Smooth muscle cell of the brain vasculature (primary cell): ENCODE data around the gene MYH16.
"Not testable (repeated sequence)": the region's sequence is repeated elsewhere in the genome, so short reads cannot be mapped to it uniquely, and the experiment has no call there.

ENCODE experiments used
- DNase-seq: peaks from one replicate; pipeline ENCODE4 v3.0.0-alpha.2; 2012; ENCODE audit warnings: low read depth, low spot score

MYH16 gene

DNA sequence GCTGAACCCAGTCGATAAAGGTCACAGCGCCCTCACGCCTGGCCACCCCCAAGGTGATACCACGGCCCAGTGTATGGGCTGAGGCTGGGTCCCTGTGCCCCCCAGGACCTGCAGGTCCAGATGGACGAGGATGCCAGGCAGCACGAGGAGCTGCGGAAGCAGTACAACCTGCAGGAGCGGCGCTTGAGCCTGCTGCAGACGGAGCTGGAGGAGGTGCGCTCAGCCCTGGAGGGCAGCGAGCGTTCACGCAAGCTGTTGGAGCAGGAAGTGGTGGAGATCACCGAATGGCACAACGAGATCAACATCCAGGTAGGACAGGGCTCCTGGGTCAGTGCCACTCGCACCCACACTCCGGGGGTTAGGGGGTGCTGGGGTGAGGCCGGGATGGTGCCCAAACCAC, 28.9 kb downstream of the MYH16 start:
- no peak for DNase-seq

DNA sequence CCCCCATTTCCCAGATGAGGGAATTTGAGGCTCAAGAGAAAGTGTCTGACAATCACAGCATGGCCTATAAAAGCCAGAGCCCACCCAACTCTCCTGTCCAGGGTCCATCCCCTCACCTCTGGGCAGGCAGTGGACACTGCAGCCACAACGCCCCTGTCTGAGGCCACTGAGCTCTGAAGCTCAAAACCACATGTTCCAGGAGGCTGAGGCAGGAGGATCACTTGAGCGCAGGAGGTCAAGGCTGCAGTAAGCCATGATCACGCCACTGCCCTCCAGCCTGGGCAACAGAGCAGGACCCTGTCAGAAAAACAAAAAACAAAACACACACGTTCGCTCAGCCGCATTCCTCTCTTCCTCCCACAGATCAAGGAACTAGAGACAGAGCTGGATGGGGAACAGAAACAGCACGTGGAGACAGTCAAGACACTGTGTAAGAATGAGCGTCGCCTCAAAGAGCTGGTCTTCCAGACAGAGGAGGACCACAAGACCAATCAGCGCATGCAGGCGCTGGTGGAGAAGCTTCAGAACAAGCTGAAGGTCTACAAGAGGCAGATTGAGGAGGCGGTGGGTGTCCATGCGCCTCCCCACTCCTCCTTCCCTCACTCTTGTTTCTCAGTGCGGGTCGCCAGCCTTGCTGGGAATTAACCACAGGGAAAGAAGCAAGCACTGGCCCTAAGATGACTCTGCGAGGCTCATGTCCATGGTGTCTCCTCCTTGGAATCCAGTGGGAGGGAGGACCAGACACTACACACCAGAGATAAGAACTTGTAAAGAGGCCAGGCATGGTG, 33.0 kb downstream of the MYH16 start:
- DNase-seq = no peak

DNA sequence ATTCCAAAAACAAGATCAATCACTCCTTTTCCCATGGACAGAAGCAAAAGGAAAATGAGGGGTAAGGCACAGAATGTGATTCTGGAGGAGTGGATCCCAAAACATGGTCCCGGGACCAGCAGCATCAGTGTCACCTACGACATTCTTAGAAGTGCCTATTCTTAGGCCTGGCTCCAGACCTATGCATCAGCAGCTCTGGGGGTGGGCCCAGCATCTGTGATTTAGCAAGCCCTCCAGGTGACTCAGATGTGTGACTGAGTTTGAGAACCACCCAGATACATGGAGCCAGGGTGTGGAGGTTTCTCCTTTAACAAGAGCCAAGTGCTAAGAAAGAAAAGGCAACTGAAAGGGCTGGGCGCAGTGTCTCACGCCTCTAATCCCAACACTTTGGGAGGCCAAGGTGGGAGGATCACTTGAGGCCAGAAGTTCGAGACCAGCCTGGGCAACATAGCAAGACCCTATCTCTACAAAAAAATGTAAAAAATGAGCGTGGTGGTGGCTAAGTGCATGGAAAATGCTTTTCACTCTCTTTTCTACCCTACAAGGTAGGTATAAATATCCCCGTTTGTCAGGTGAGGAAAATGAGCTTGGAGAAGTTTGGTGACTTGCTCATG, 35.9 kb downstream of the MYH16 start:
- no peak for DNase-seq

DNA sequence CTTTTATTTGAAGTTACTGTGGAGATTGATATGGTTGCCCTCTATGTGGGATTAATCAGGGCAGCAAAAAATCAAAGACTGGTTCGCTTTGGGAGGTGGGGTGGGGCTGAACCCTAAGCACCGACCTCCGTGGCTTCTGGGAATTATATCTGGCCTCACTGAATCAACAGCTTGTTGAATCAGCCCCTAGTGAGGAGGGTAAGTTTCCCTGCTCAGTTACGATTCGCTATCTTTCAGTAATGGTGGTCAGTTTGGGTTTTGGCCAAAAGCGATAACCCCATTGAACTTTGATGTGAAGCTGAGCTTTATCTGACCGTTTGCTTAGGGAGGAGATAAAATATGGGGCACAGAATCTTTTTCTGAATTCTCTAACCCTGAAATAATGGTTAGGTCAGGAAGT, 36.5 kb downstream of the MYH16 start:
- DNase-seq = no peak

- no peak for DNase-seq
Observed at GRCh38 chr7:99310004-99310403, 37.4 kb downstream of the MYH16 start.

DNA sequence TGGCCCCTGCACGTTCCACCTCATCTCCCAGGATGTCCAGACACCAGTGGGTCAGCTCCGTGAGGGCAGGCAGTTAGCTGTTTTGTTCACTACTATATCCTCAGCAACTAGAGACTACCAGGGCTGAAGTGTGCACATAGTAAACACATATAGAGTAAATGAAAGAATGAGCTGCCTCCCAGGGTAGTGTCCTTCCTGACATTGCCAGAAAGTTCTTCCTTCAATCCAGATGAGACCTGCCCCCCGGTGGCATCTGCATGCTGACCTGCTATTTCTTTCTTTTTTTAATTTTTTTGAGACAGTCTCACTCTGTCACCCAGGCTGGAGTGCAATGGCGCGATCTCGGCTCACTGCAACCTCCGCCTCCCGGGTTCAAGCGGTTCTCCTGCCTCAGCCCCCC, 39.1 kb downstream of the MYH16 start:
- no peak for DNase-seq

- DNase-seq = peak; percentile 23
Observed at GRCh38 chr7:99312316-99313203, 39.9 kb downstream of the MYH16 start.

DNA sequence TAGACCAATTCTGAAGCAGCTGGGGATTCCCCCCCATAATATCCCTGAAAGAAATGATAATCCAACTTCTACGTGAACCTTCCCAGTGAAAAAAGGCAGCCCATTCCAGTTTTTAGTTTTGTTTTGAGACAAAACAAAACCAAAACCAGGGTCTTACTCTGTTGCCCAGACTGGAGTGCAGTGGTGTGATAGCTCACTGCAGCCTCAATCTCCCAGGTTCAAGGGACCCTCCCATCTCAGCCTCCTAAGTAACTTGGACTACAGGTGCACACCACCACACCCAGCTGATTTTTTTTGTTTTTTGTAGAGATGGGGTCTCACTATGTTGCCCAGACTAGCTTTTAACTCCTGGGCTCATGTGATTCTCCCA, 40.5 kb downstream of the MYH16 start:
- DNase-seq = no peak

GRCh38 chr7:99314504-99314903, 41.9 kb downstream of the MYH16 start:
- no peak for DNase-seq

GRCh38 chr7:99320371-99320770, 47.7 kb downstream of the MYH16 start:
- no peak for DNase-seq

GRCh38 chr7:99322659-99323058, 50.0 kb downstream of the MYH16 start:
- not testable (repeated sequence) for DNase-seq

GRCh38 chr7:99324559-99324958, 51.9 kb downstream of the MYH16 start:
- DNase-seq = no peak

DNA sequence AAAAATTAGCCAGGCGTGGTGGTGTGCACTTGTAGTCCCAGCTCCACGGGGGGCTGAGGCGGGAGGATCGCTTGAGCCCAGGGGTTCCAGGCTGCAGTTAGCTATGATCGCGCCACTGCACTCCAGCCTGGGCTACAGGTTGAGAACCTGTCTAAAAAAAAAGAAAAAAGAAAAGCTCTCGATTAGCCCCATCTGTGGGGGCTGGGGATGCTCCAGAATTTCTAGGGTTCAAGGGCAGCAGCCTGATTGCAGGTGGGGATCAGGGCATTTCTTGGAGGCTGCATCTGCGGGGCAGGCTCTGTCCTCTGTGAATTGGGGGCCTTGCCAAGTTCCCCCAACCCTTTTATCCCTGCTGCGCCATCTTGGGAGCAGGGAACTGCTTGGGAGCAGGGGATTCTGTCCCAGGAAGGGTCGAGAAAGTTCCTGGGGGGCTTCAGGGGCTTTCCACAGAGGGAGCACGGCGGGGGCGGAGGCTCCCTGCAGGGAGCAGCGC, 52.4 kb downstream of the MYH16 start:
- no peak for DNase-seq

DNA sequence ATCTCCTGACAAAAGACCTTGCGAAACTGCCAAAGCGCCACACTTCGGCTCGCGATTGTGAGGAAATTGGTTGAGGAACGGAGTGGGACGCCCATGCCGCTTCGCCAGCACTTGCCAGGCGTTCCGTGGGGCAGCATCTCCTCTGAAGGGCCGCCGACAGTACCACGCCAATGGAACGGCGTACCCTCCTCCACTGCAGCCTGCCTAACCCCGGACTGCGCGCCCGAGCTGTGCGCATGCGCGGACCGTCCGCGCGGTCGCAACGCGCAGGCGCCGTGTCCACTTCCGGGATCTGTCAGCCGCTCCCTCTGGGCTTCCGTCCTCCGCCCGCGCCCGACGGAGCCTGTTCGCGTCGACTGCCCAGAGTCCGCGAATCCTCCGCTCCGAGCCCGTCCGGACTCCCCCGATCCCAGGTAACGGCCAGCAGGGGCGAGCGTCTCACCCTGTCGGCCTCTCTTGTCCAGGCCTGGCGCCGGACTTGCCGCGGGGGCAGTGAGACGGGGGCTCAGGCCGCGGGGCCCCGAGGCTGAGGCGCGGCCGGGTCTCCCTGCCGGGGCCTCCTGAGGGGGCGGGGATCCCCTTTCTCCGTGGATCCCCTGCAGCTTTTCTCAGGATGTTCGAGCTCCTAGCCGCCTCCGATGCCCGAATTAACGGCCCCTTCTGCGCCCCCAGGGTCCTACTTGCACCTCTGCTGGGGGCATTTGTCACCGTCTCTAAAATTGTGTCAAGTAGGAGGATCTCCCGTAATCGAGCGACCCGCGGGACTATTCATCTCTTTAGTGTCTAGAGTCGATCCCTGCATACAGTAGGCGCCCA, 53.2 kb downstream of the MYH16 start, which contains the start of gene ARPC1A:
ARPC1A (plus strand) TSS at position 307 of the 816 bp plus-strand sequence. CDS start 7,456 bp downstream, outside the sequence.
- peak; percentile 72 for DNase-seq

- DNase-seq = no peak
Observed at GRCh38 chr7:99326408-99326782, 53.8 kb downstream of the MYH16 start.

DNA sequence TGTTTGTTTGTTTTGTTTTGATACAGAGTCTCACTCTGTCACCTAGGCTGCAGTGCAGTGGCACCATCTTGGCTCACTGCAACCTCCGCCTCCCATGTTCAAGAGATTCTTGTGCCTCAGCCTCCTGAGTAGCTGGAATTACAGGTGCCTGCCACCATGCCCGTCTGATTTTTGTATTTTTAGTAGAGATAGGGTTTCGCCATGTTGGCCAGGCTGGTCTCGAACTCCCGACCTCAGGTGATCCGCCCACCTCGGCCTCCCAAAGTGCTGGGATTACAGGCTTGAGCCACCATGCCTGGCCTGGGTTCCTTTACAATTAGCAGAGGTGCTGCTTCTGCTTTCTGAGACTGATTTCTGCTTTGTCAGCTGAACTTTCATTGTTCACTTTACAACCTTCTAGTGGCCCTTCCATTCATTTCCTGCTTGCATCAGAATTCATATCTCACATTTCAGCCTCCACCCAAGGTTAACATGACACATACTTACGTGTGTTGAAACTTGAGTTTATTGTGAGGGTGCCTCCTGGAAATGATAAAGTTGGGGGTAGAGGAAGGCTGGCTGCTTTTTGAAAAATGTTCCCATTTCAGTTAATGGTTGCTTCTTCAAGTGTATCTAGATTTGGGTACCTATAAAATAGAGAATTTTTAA, 57.8 kb downstream of the MYH16 start:
- peak; percentile 15 for DNase-seq

DNA sequence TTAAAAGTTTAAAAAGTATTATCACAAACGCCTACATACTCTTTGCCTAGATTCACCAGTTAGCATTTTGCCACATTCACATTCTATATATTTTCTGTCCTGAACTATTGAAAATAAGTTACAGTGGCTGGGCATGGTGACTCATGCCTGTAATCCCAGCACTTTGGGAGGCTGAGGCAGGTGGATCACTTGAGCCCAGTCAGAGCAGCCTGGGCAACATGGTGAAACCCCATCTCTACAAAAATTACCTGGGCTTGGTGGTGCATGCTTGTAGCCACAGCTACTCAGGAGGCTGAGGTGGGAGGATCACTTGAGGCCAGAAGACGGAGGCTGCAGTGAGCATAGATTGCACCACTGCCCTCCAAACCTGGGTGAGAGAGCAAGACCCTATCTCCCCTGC, 58.4 kb downstream of the MYH16 start:
- no peak for DNase-seq

DNA sequence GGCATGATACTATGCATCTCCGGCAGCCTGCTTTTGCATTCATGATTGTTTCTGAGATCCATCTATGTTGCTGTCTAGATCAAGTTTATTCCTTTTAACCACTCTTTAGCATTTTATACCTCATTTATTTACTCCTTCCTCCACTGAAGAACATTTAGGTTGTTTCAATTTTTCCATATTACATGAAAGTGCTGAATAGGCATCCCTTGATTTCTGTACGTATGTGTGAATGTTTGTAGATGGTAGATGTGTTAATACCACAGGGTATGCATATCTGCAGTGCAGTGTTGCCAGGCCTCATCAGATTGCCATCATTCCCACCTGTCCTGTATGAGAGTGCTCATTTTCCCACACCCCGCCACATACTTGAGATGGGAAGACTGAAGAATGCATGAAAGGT, 67.0 kb downstream of the MYH16 start:
- no peak for DNase-seq

- no peak for DNase-seq
Observed at GRCh38 chr7:99340659-99341058, 68.0 kb downstream of the MYH16 start.

DNA sequence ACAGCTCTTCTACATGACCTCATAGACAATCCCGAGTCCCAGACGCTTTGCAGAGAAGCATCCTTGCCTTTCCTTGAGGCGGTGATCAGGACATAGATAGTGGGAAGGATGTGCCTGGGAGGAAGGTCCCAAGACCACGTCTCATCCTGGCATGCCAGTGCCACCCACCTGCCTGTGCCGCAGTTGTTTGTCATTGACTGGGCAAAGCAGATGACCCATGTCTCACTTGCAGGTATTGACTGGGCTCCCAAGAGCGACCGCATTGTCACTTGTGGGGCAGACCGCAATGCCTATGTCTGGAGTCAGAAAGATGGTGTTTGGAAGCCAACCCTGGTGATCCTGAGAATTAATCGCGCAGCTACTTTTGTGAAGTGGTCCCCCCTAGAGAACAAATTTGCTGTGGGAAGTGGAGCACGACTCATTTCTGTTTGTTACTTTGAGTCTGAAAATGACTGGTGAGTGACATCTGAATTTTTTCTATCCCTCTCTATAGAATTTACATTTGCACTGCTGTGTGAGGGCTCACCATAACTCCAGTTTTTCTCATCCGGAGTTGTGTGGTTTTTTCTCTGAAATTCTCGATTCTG, 71.5 kb downstream of the MYH16 start:
- DNase-seq = no peak
